PC-9 (cell line): ENCODE data around the gene MGAT5.

Experiments used
- CTCF ChIP-seq: fragments of 200-600 bp; sonication (generic); conservative IDR thresholded peaks from 2 replicates; pipeline ENCODE4 v1.6.1; 2017; ENCODE audit warnings: mixed run types, antibody characterized with exemption, mild to moderate bottlenecking, moderate library complexity
- EZH2 ChIP-seq: fragments of 200-600 bp; sonication (generic); IDR thresholded peaks from 2 replicates; pipeline ENCODE4 v1.8.0; 2017; ENCODE audit warnings: antibody characterized with exemption, low read depth

- no peak for TF ChIP-seq CTCF
- TF ChIP-seq EZH2, result no peak
These were observed 10.6 kb upstream of the MGAT5 start for GRCh38 chr2:134243244-134243643.
